Measurements from ENCODE around the gene ZMYM3. TPM values are rescaled to one million over a fixed set of nuclear protein-coding genes. Genes with fewer than 3 reads are reported as not detected.

ZMYM3 gene
- total and polyA plus RNA-seq, 9 of the 15 experiments (the other 6 are each of a cell fraction or from before 2014, with no cell fraction given) = 4.3 to 36.3 (median 16.8) TPM

- TF ChIP-seq ARID4B (CRISPR knock-in tag; IDR thresholded peaks at IDR 0.05) = no peak
- no peak for TF ChIP-seq LCOR (CRISPR knock-in tag; IDR thresholded peaks at IDR 0.05)
- TF ChIP-seq NELFE (IDR thresholded peaks at IDR 0.05; ENCODE audit: insufficient read depth, insufficient read length) = no peak
- no peak for TF ChIP-seq MYNN (IDR thresholded peaks at IDR 0.05)
- no peak for TF ChIP-seq MYNN (CRISPR knock-in tag; IDR thresholded peaks at IDR 0.05)
- peak; percentile 94 for TF ChIP-seq EGR1 (conservative IDR thresholded peaks at IDR 0.05)
- TF ChIP-seq ATF2 (CRISPR knock-in tag; IDR thresholded peaks at IDR 0.05) = no peak
- no peak for TF ChIP-seq FOS (IDR thresholded peaks at IDR 0.05; ENCODE audit: extremely low read depth, insufficient read length)
- no peak for TF ChIP-seq ZNF175 (CRISPR knock-in tag; IDR thresholded peaks at IDR 0.05; ENCODE audit: low read depth)
- no peak for TF ChIP-seq SMARCB1 (IDR thresholded peaks at IDR 0.05; ENCODE audit: insufficient read length, low read depth)
- TF ChIP-seq POLR2G (IDR thresholded peaks at IDR 0.05; ENCODE audit: low read depth, low read length) = no peak
- TF ChIP-seq PRDM10 (IDR thresholded peaks at IDR 0.05; ENCODE audit: partially characterized antibody) = no peak
- TF ChIP-seq CEBPB (tag; IDR thresholded peaks at IDR 0.05) = no peak
- no peak for TF ChIP-seq MTA1 (IDR thresholded peaks at IDR 0.05; ENCODE audit: borderline replicate concordance)
- TF ChIP-seq TEAD4 (IDR thresholded peaks at IDR 0.05; ENCODE audit: low read length) = no peak
- no peak for TF ChIP-seq TEAD4 (CRISPR knock-in tag; IDR thresholded peaks at IDR 0.05; ENCODE audit: borderline replicate concordance)
- TF ChIP-seq NFRKB (IDR thresholded peaks at IDR 0.05; ENCODE audit: low read depth) = 0 out of 2 replicates have a peak, but pooled peaks have one; percentile 53
- TF ChIP-seq KDM2B (CRISPR knock-in tag; IDR thresholded peaks at IDR 0.05) = no peak
- no peak for TF ChIP-seq MAX (CRISPR knock-in tag; IDR thresholded peaks at IDR 0.05)
Measured at GRCh38 chrX:71282514-71283402, 28.8 kb upstream of the ZMYM3 start (continued).

All from K562 (cell line).